ENCODE results near the gene ATP4B. TPM values are rescaled to one million over a fixed set of nuclear protein-coding genes. Genes with fewer than 3 reads are reported as not detected.

Gene ATP4B
- total RNA-seq, 1 experiment from 2014 or later, result not detected

GRCh38 chr13:113618455-113618854 is 39.5 kb downstream of the ATP4B start (continued):
- TF ChIP-seq E2F5 (CRISPR knock-in tag; IDR thresholded peaks at IDR 0.05), result no peak
- TF ChIP-seq ATF3 (CRISPR knock-in tag; conservative IDR thresholded peaks at IDR 0.05), result no peak
- TF ChIP-seq NFATC4 (CRISPR knock-in tag; IDR thresholded peaks at IDR 0.05), result no peak
- no peak for TF ChIP-seq TEAD4 (CRISPR knock-in tag; IDR thresholded peaks at IDR 0.05)
- TF ChIP-seq ZNF317 (CRISPR knock-in tag; IDR thresholded peaks at IDR 0.05; ENCODE audit: borderline replicate concordance, low read depth), result no peak
- TF ChIP-seq FOXP1 (CRISPR knock-in tag; IDR thresholded peaks at IDR 0.05; ENCODE audit: borderline replicate concordance), result no peak

- Mint-ChIP-seq H3K36me3 (peaks cover 11% of the 10 kb centered on the region), H3K4me1 (peaks cover 15% of the 10 kb centered on the region), H3K4me3 (no peak overlapping the region), H3K27ac (peak overlapping the region; percentile 52; the same call in 1 of the 2 replicates), H3K9me3 (0 out of 2 replicates have a peak, but pooled peaks cover under 1% of the 10 kb centered on the region), H3K27me3 (ENCODE audit: low read depth) (no peaks in the 10 kb centered on the region)
- ChIA-PET POLR2A (no interaction called here), CTCF (no interaction called here)
- TF ChIP-seq HMGXB4 (CRISPR knock-in tag; IDR thresholded peaks at IDR 0.05) (no peak), ZSCAN18 (CRISPR knock-in tag; IDR thresholded peaks at IDR 0.05) (no peak), ZNF423 (CRISPR knock-in tag; IDR thresholded peaks at IDR 0.05) (no peak), GRHL2 (CRISPR knock-in tag; IDR thresholded peaks at IDR 0.05; ENCODE audit: insufficient replicate concordance, severe bottlenecking) (no peak), GTF2I (CRISPR knock-in tag; conservative IDR thresholded peaks at IDR 0.05) (no peak), ETV6 (CRISPR knock-in tag; IDR thresholded peaks at IDR 0.05) (no peak), NR2C2 (CRISPR knock-in tag; IDR thresholded peaks at IDR 0.05) (no peak), E2F1 (CRISPR knock-in tag; IDR thresholded peaks at IDR 0.05) (no peak), SMAD4 (CRISPR knock-in tag; IDR thresholded peaks at IDR 0.05) (no peak), TCF7 (CRISPR knock-in tag; IDR thresholded peaks at IDR 0.05; ENCODE audit: low read depth) (no peak), SOX15 (CRISPR knock-in tag; IDR thresholded peaks at IDR 0.05) (no peak), ESRRA (CRISPR knock-in tag; IDR thresholded peaks at IDR 0.05; ENCODE audit: borderline replicate concordance) (no peak)
- ATAC-seq (no peak), DNase-seq (ENCODE audit: low spot score) (no peak)
Measured at GRCh38 chr13:113617961-113618360, 40.0 kb downstream of the ATP4B start.

GRCh38 chr13:113616991-113617749 is 40.8 kb downstream of the ATP4B start:
- peaks cover 15% of the 10 kb centered on the region for H3K4me1 Mint-ChIP-seq
- CTCF ChIA-PET, result interaction anchor here (0.7 to 1.3 kb wide), 9 partner anchors 12 to 287 kb away, joined by 3 to 6 read pairs (median 3); no protein-coding TSS in a partner anchor
- H3K4me3 Mint-ChIP-seq, result 0 out of 2 replicates have a peak overlapping the region, but pooled peaks have one; percentile 15
- POLR2A ChIA-PET, result interaction anchor here (0.9 kb wide), 1 partner anchor 482 kb away, joined by 5 read pairs; no protein-coding TSS in a partner anchor
- H3K36me3 Mint-ChIP-seq, result peaks cover 3% of the 10 kb centered on the region; the same call in 1 of the 2 replicates
- no peaks in the 10 kb centered on the region for H3K9me3 Mint-ChIP-seq
- DNase-seq (ENCODE audit: low spot score), result peak; percentile 41
- peak; percentile 88 for ATAC-seq
- no peaks in the 10 kb centered on the region for H3K27me3 Mint-ChIP-seq (ENCODE audit: low read depth)
- peak overlapping the region; percentile 98 for H3K27ac Mint-ChIP-seq
- TF ChIP-seq SOX15 (CRISPR knock-in tag; IDR thresholded peaks at IDR 0.05) (no peak), ZNF512 (CRISPR knock-in tag; IDR thresholded peaks at IDR 0.05; ENCODE audit: borderline replicate concordance) (no peak), ZBTB21 (CRISPR knock-in tag; IDR thresholded peaks at IDR 0.05; ENCODE audit: borderline replicate concordance) (no peak), EMX1 (CRISPR knock-in tag; IDR thresholded peaks at IDR 0.05) (no peak), NFATC4 (CRISPR knock-in tag; IDR thresholded peaks at IDR 0.05) (no peak), STAT6 (CRISPR knock-in tag; conservative IDR thresholded peaks at IDR 0.05; ENCODE audit: low read depth) (no peak), FOXP1 (CRISPR knock-in tag; IDR thresholded peaks at IDR 0.05; ENCODE audit: borderline replicate concordance) (peak; percentile 64; the same call in 1 of the 2 replicates), FOXK1 (CRISPR knock-in tag; IDR thresholded peaks at IDR 0.05) (no peak)

Data from WTC11 (cell line).